ENCODE measurements around the gene DHFR2.

DNA sequence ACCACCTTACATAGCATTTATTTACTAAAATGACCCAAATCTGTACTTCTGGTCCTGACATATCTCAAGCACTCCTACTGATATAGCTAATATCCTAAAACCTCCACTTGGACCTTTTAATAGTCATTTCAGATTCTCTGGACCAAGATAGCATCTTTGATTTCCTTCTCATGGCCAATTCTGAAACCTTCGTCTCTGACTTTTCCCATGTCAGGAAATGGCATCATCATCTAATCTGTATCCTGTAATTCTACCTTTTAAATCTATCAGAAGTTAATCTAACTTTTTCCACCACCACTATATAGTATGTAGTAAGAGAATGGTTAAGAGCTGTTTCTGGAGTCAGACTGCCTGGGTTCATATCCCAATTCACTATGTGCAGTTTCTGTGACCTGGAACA lies 50.5 kb downstream of the DHFR2 start:
- no peak for TF ChIP-seq FOXA1 (IDR thresholded peaks at IDR 0.05)
- TF ChIP-seq EGR1 (IDR thresholded peaks at IDR 0.05; ENCODE audit: low read depth in 2 of 2), result no peak
- TF ChIP-seq, protein P1, sequence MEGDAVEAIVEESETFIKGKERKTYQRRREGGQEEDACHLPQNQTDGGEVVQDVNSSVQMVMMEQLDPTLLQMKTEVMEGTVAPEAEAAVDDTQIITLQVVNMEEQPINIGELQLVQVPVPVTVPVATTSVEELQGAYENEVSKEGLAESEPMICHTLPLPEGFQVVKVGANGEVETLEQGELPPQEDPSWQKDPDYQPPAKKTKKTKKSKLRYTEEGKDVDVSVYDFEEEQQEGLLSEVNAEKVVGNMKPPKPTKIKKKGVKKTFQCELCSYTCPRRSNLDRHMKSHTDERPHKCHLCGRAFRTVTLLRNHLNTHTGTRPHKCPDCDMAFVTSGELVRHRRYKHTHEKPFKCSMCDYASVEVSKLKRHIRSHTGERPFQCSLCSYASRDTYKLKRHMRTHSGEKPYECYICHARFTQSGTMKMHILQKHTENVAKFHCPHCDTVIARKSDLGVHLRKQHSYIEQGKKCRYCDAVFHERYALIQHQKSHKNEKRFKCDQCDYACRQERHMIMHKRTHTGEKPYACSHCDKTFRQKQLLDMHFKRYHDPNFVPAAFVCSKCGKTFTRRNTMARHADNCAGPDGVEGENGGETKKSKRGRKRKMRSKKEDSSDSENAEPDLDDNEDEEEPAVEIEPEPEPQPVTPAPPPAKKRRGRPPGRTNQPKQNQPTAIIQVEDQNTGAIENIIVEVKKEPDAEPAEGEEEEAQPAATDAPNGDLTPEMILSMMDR (IDR thresholded peaks at IDR 0.05; ENCODE audit: low read depth, low read length, missing input control), result no peak
- TF ChIP-seq GABPA (IDR thresholded peaks at IDR 0.05 in 1 of 2, conservative IDR thresholded peaks at IDR 0.05 in 1 of 2), result no peak
- no peak for TF ChIP-seq RAD21 (IDR thresholded peaks at IDR 0.05)
- TF ChIP-seq JUND (IDR thresholded peaks at IDR 0.05), result no peak
- TF ChIP-seq, protein P2, sequence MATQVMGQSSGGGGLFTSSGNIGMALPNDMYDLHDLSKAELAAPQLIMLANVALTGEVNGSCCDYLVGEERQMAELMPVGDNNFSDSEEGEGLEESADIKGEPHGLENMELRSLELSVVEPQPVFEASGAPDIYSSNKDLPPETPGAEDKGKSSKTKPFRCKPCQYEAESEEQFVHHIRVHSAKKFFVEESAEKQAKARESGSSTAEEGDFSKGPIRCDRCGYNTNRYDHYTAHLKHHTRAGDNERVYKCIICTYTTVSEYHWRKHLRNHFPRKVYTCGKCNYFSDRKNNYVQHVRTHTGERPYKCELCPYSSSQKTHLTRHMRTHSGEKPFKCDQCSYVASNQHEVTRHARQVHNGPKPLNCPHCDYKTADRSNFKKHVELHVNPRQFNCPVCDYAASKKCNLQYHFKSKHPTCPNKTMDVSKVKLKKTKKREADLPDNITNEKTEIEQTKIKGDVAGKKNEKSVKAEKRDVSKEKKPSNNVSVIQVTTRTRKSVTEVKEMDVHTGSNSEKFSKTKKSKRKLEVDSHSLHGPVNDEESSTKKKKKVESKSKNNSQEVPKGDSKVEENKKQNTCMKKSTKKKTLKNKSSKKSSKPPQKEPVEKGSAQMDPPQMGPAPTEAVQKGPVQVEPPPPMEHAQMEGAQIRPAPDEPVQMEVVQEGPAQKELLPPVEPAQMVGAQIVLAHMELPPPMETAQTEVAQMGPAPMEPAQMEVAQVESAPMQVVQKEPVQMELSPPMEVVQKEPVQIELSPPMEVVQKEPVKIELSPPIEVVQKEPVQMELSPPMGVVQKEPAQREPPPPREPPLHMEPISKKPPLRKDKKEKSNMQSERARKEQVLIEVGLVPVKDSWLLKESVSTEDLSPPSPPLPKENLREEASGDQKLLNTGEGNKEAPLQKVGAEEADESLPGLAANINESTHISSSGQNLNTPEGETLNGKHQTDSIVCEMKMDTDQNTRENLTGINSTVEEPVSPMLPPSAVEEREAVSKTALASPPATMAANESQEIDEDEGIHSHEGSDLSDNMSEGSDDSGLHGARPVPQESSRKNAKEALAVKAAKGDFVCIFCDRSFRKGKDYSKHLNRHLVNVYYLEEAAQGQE (IDR thresholded peaks at IDR 0.05), result no peak
- TF ChIP-seq RXRA (IDR thresholded peaks at IDR 0.05), result no peak
- TF ChIP-seq YY1 (IDR thresholded peaks at IDR 0.05), result no peak
- TF ChIP-seq, protein P3, sequence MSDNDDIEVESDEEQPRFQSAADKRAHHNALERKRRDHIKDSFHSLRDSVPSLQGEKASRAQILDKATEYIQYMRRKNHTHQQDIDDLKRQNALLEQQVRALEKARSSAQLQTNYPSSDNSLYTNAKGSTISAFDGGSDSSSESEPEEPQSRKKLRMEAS (IDR thresholded peaks at IDR 0.05), result no peak
- no peak for TF ChIP-seq SP1 (IDR thresholded peaks at IDR 0.05)
- TF ChIP-seq, protein P4, sequence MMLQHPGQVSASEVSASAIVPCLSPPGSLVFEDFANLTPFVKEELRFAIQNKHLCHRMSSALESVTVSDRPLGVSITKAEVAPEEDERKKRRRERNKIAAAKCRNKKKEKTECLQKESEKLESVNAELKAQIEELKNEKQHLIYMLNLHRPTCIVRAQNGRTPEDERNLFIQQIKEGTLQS (IDR thresholded peaks at IDR 0.05), result no peak
- TF ChIP-seq FOXA2 (IDR thresholded peaks at IDR 0.05), result no peak
- no peak for TF ChIP-seq TAF1 (conservative IDR thresholded peaks at IDR 0.05)

Data from liver (tissue), 3 donors.